CD14-positive monocyte (primary cell): ENCODE measurements around the gene CDK6. TPM values are rescaled to one million over a fixed set of nuclear protein-coding genes. Genes with fewer than 3 reads are reported as not detected.

ENCODE experiments used
- DNase-seq, 3 donors: peaks; one replicate each; pipeline ENCODE4 v3.0.0-alpha.2; 2011 to 2022
- H2AFZ ChIP-seq: 2 replicates; pipeline ENCODE4 v1.6.0; 2012; ENCODE audit warnings: mild to moderate bottlenecking, low read depth, low read length, inconsistent platforms; ENCODE audit not compliant: insufficient read depth, poor library complexity, severe bottlenecking
- H3K27ac ChIP-seq, 2 donors: 1 replicate in 1 of 2; 2 replicates in 1 of 2; pipeline ENCODE4 v1.5.1; 2012 to 2013; ENCODE audit warnings: low read length in 2 of 2, control low read depth in 1 of 2, inconsistent platforms in 1 of 2, low read depth in 1 of 2, mild to moderate bottlenecking in 1 of 2
- H3K27me3 ChIP-seq, 2 donors: one replicate each; pipeline versions ENCODE4 v1.6.0 to v1.6.1; 2011 to 2013; ENCODE audit warnings: low read length in 2 of 2; ENCODE audit not compliant: control insufficient read depth in 2 of 2, insufficient read depth in 2 of 2
- H3K36me3 ChIP-seq, 2 donors: replicated peaks in 1 of 2; 1 replicate in 1 of 2; 2 replicates in 1 of 2; pipeline versions ENCODE4 v1.5.1 to v1.6.1; 2012 to 2013; ENCODE audit warnings: low read length in 2 of 2, control low read depth in 1 of 2, inconsistent platforms in 1 of 2, mild to moderate bottlenecking in 1 of 2; ENCODE audit not compliant: insufficient read depth in 2 of 2, control insufficient read depth in 1 of 2
- H3K4me1 ChIP-seq, 2 donors: 1 replicate in 1 of 2; 2 replicates in 1 of 2; pipeline versions ENCODE4 v1.5.1 to v1.6.1; 2012 to 2013; ENCODE audit warnings: low read length in 2 of 2, control low read depth in 1 of 2, inconsistent platforms in 1 of 2, mild to moderate bottlenecking in 1 of 2, moderate library complexity in 1 of 2; ENCODE audit not compliant: insufficient read depth in 2 of 2, control insufficient read depth in 1 of 2
- H3K4me2 ChIP-seq: replicated peaks from 2 replicates; pipeline ENCODE3; 2012; ENCODE audit warnings: low read length, moderate library complexity, mild to moderate bottlenecking; ENCODE audit not compliant: poor library complexity, severe bottlenecking; ENCODE audit errors: extremely low read depth
- H3K4me3 ChIP-seq, 3 experiments: fragments of 200-600 bp in 1 of 3; sonication (generic) in 1 of 3; replicated peaks in 1 of 3; 1 replicate in 2 of 3; 2 replicates in 1 of 3; pipeline ENCODE4 v1.5.1; 2011 to 2013; ENCODE audit warnings: low read length in 3 of 3, mild to moderate bottlenecking in 3 of 3, control low read depth in 2 of 3, low read depth in 2 of 3, inconsistent platforms in 1 of 3, moderate library complexity in 1 of 3
- H3K79me2 ChIP-seq: 2 replicates; pipeline ENCODE4 v1.6.0; 2012; ENCODE audit warnings: mild to moderate bottlenecking, control low read depth, inconsistent platforms, low read length, moderate library complexity; ENCODE audit not compliant: insufficient read depth
- H3K9ac ChIP-seq: 2 replicates; pipeline ENCODE4 v1.6.0; 2017; ENCODE audit warnings: low read length, mild to moderate bottlenecking; ENCODE audit not compliant: insufficient read depth, poor library complexity, severe bottlenecking
- H3K9me3 ChIP-seq, 2 donors: replicated peaks in 1 of 2; 1 replicate in 1 of 2; 2 replicates in 1 of 2; pipeline versions ENCODE4 v1.5.1 to v1.6.1; 2012 to 2013; ENCODE audit warnings: low read length in 2 of 2, control low read depth in 1 of 2; ENCODE audit not compliant: control insufficient read depth in 1 of 2, insufficient read depth in 1 of 2
- H4K20me1 ChIP-seq: 2 replicates; pipeline ENCODE4 v1.6.0; 2012; ENCODE audit warnings: mild to moderate bottlenecking, low read length, control low read depth, moderate library complexity; ENCODE audit not compliant: insufficient read depth
- H3K27ac Mint-ChIP-seq, 7 donors: one replicate each; pipeline ENCODE4 v1.8.0; 2020; ENCODE audit warnings: mild to moderate bottlenecking in 7 of 7, mixed read lengths in 7 of 7, moderate library complexity in 6 of 7, inconsistent platforms in 2 of 7
- H3K27me3 Mint-ChIP-seq, 3 donors: one replicate each; pipeline ENCODE4 v1.8.0; 2021 to 2022; ENCODE audit warnings: low read depth in 3 of 3, mild to moderate bottlenecking in 3 of 3, mixed read lengths in 3 of 3, moderate library complexity in 3 of 3, inconsistent platforms in 1 of 3
- H3K36me3 Mint-ChIP-seq, 2 donors: one replicate each; pipeline ENCODE4 v1.8.0; 2020; ENCODE audit warnings: mixed read lengths in 2 of 2, inconsistent platforms in 1 of 2, mild to moderate bottlenecking in 1 of 2
- H3K4me1 Mint-ChIP-seq: one replicate; pipeline ENCODE4 v1.8.0; 2020; ENCODE audit warnings: mild to moderate bottlenecking, mixed read lengths
- H3K4me3 Mint-ChIP-seq, 2 donors: one replicate each; pipeline ENCODE4 v1.8.0; 2020; ENCODE audit warnings: mild to moderate bottlenecking in 2 of 2, mixed read lengths in 2 of 2, moderate library complexity in 1 of 2
- H3K9me3 Mint-ChIP-seq, 7 donors: one replicate each; pipeline ENCODE4 v1.8.0; 2020 to 2022; ENCODE audit warnings: mixed read lengths in 7 of 7, mild to moderate bottlenecking in 6 of 7, moderate library complexity in 6 of 7, inconsistent platforms in 2 of 7
- CTCF ChIP-seq: fragments of 200-600 bp; IDR thresholded peaks from one replicate; pipeline ENCODE4 v1.8.0; 2022; ENCODE audit warnings: antibody characterized with exemption, mild to moderate bottlenecking
- WGBS: methylation state at CpG from one replicate; pipeline ENCODE4 v1.1.5; 2013; ENCODE audit warnings: missing lambda C conversion rate; ENCODE audit not compliant: insufficient coverage; 5-methylcytosine and 5-hydroxymethylcytosine counted together
- intact Hi-C, 2 donors: fragments of 100-400 bp; cut with micrococcal nuclease; formaldehyde crosslinking; loops; one replicate each; pipeline versions ENCODE4 v1.15.0 to v1.15.1; 2023
- polyA plus RNA-seq, 3 donors: library from polyadenylated mRNA; depleted of rRNA in 1 of 3; unstranded in 2 of 3; stranded (reverse) in 1 of 3; fragments of 300-500 nt in 2 of 3; fragments of >200 nt in 1 of 3; fragmentation: Illumina TruSeq in 2 of 3; gene quantifications; 1 replicate in 2 of 3; 2 replicates in 1 of 3; pipeline ENCODE4 v1.2.3, GENCODE V29; 2012 to 2021

The CDK6 gene
- polyA plus RNA-seq, 3 donors, result 3.4 to 4.3 (median 3.8) TPM

- peak; percentile 80 for TF ChIP-seq CTCF
- H3K4me2 ChIP-seq, result peak overlapping the region; percentile 57
- Mint-ChIP-seq H3K9me3 (no peaks in the 10 kb centered on the region), H3K27me3 (no peaks in the 10 kb centered on the region), H3K4me1 (peaks cover 22% of the 10 kb centered on the region), H3K4me3 (peak overlapping the region; percentile 45 to 76), H3K36me3 (peaks cover 10 to 13% of the 10 kb centered on the region in 2 donors), H3K27ac (peak overlapping the region; percentile 53 to 92 (median 80))
- DNase-seq, result peak; percentile 85 to 90 (median 87)
- peaks cover 4 to 23% of the 10 kb centered on the region in 2 donors for H3K36me3 ChIP-seq
- peak overlapping the region; percentile 57 for H2AFZ ChIP-seq
- no peaks in the 10 kb centered on the region for H4K20me1 ChIP-seq
- peak overlapping the region in 1 of 2 donors; percentile 75 for H3K27ac ChIP-seq
- no peaks in the 10 kb centered on the region for H3K9me3 ChIP-seq
- WGBS, result 0% methylated on average over 2 of the region's 3 CpGs
- no peaks in the 10 kb centered on the region for H3K27me3 ChIP-seq
- intact Hi-C loops, result loop anchor here in 1 of 2 donors (5.0 kb wide), 2 partner anchors 71 to 211 kb away; no protein-coding TSS in a partner anchor
- no peak overlapping the region for H3K9ac ChIP-seq
- H3K4me1 ChIP-seq, result peaks cover 9 to 21% of the 10 kb centered on the region in 2 donors
- H3K4me3 ChIP-seq, result peak overlapping the region in 1 of 3 experiments; percentile 53
- peaks cover 4% of the 10 kb centered on the region for H3K79me2 ChIP-seq
Measured at GRCh38 chr7:92621026-92621540, 215.3 kb downstream of the CDK6 start.

GRCh38 chr7:92615861-92616260 is 220.5 kb downstream of the CDK6 start:
- peaks cover 18 to 26% of the 10 kb centered on the region in 2 donors for H3K36me3 Mint-ChIP-seq
- Histone ChIP-seq H3K36me3 (peaks cover 9 to 48% of the 10 kb centered on the region in 2 donors), H3K4me3 (no peak overlapping the region), H3K27me3 (no peaks in the 10 kb centered on the region), H3K9ac (no peak overlapping the region), H3K4me2 (no peak overlapping the region), H4K20me1 (no peaks in the 10 kb centered on the region), H3K4me1 (no peaks in the 10 kb centered on the region), H3K79me2 (no peaks in the 10 kb centered on the region), H3K9me3 (no peaks in the 10 kb centered on the region), H3K27ac (no peak overlapping the region), H2AFZ (no peak overlapping the region)
- no peak overlapping the region for H3K4me3 Mint-ChIP-seq
- intact Hi-C loops, result loop anchor here (10.0 kb wide), 1 partner anchor 439 kb away; no protein-coding TSS in a partner anchor
- no peaks in the 10 kb centered on the region for H3K27me3 Mint-ChIP-seq
- H3K4me1 Mint-ChIP-seq, result no peaks in the 10 kb centered on the region
- no peak for DNase-seq
- TF ChIP-seq CTCF, result no peak
- WGBS, result no CpG with 5 or more reads among the region's 1 CpG
- H3K9me3 Mint-ChIP-seq, result no peaks in the 10 kb centered on the region
- H3K27ac Mint-ChIP-seq, result peak overlapping the region in 2 of 7 donors; percentile 43 to 72
